A549 (cell line): ENCODE measurements around the gene UACA. TPM values are rescaled to one million over a fixed set of nuclear protein-coding genes. Genes with fewer than 3 reads are reported as not detected.

Experiments
- ATAC-seq, 2 experiments: fragments of 200-7000 bp in 1 of 2; fragments of >200 bp in 1 of 2; cut with Nextera tagmentation in 1 of 2; cut with Tn5 transposase in 1 of 2; 3 replicates each; pipeline versions ENCODE4 v1.8.0 to v1.9.1; 2018 to 2020; ENCODE audit warnings: mild to moderate bottlenecking in 1 of 2, moderate library complexity in 1 of 2
- CTCF ChIA-PET: fragments of 300-600 bp; sonication (Branson Sonifier 250); formaldehyde crosslinking; extraction: SDS; loops from one replicate; lab custom pipeline; 2021; ENCODE audit warnings: antibody characterized with exemption, inconsistent platforms; lab: Yijun Ruan, JAX
- POLR2A ChIA-PET: fragments of 350-600 bp; formaldehyde crosslinking; extraction: SDS; loops from one replicate; lab custom pipeline; 2021; ENCODE audit warnings: antibody characterized with exemption, inconsistent platforms; lab: Yijun Ruan, JAX
- DNase-seq, 2 experiments: peaks; one replicate each; pipeline versions ENCODE4 v3.0.0 to v3.0.0-alpha.2; 2011 to 2016; ENCODE audit warnings: low read depth in 1 of 2, low spot score in 1 of 2
- FAIRE-seq: peaks from 2 replicates; lab custom pipeline; 2011; peaks lifted over from hg19 to GRCh38; lab: Jason Lieb, UNC
- H3K27ac ChIP-seq, 2 experiments: fragments of >200 bp; sonication (Bioruptor Twin); formaldehyde crosslinking; 3 replicates each; pipeline ENCODE4 v1.5.1; 2016 to 2017
- H3K4me1 ChIP-seq: fragments of >200 bp; sonication (Bioruptor Twin); formaldehyde crosslinking; 3 replicates; pipeline ENCODE4 v1.6.1; 2016
- H3K4me2 ChIP-seq: fragments of >200 bp; sonication (Bioruptor Twin); formaldehyde crosslinking; 3 replicates; pipeline ENCODE4 v1.6.1; 2016
- H3K4me3 ChIP-seq: fragments of >200 bp; sonication (Bioruptor Twin); formaldehyde crosslinking; 3 replicates; pipeline ENCODE4 v1.5.1; 2016
- H3K9me3 ChIP-seq: fragments of >200 bp; sonication (Bioruptor Twin); formaldehyde crosslinking; 3 replicates; pipeline ENCODE4 v1.6.1; 2016
- ATOH8 ChIP-seq: fragments of 250-450 bp; sonication (Bioruptor Pico); IDR thresholded peaks from 2 replicates; pipeline ENCODE4 v1.5.0; 2020; ENCODE audit warnings: low read depth, mild to moderate bottlenecking, moderate library complexity
- CHD2 ChIP-seq: fragments of 150-350 bp; IDR thresholded peaks from 2 replicates; pipeline ENCODE4 v1.6.1; 2014; ENCODE audit warnings: low read length; ENCODE audit not compliant: partially characterized antibody
- EP300 ChIP-seq, 2 experiments: fragments of >200 bp; sonication (Bioruptor Twin); formaldehyde crosslinking; IDR thresholded peaks; 2 replicates in 1 of 2; 3 replicates in 1 of 2; pipeline ENCODE4 v1.6.1; 2016 to 2017
- FOSB ChIP-seq: fragments of 250-450 bp; sonication (Bioruptor Pico); IDR thresholded peaks from 2 replicates; pipeline ENCODE4 v1.5.0; 2020; ENCODE audit warnings: mild to moderate bottlenecking, moderate library complexity
- HEYL ChIP-seq: fragments of 250-450 bp; sonication (Bioruptor Pico); IDR thresholded peaks from 2 replicates; pipeline ENCODE4 v1.8.0; 2021; ENCODE audit warnings: mild to moderate bottlenecking, moderate library complexity
- HOXB13 ChIP-seq: fragments of 250-450 bp; sonication (Bioruptor Pico); IDR thresholded peaks from 2 replicates; pipeline ENCODE4 v1.5.0; 2020; ENCODE audit warnings: low read depth, mild to moderate bottlenecking, moderate library complexity
- JUN ChIP-seq, 2 experiments: fragments of >200 bp; sonication (Bioruptor Twin); formaldehyde crosslinking; IDR thresholded peaks; 2 replicates in 1 of 2; 3 replicates in 1 of 2; pipeline ENCODE4 v1.6.1; 2016 to 2017
- KDM1A ChIP-seq: fragments of 200-600 bp; sonication (generic); IDR thresholded peaks from 2 replicates; pipeline ENCODE4 v1.6.1; 2016; ENCODE audit warnings: low read depth, mild to moderate bottlenecking
- NFE2L2 ChIP-seq: fragments of 150-350 bp; conservative IDR thresholded peaks from 2 replicates; pipeline ENCODE4 v1.6.1; 2014; ENCODE audit warnings: low read length
- NPAS2 ChIP-seq: fragments of 250-450 bp; sonication (Bioruptor Pico); IDR thresholded peaks from 2 replicates; pipeline ENCODE4 v1.8.0; 2022; ENCODE audit warnings: mild to moderate bottlenecking, moderate library complexity, borderline replicate concordance
- NR3C1 ChIP-seq: fragments of >200 bp; sonication (Bioruptor Twin); formaldehyde crosslinking; IDR thresholded peaks from 3 replicates; pipeline ENCODE4 v1.6.1; 2017
- PHF8 ChIP-seq: fragments of 200-600 bp; sonication (generic); IDR thresholded peaks from 2 replicates; pipeline ENCODE4 v1.6.1; 2016; ENCODE audit warnings: low read depth, mild to moderate bottlenecking, antibody characterized with exemption, moderate library complexity, borderline replicate concordance
- RAD21 ChIP-seq, 2 experiments: fragments of >200 bp in 1 of 2; sonication (Bioruptor Twin) in 1 of 2; formaldehyde crosslinking in 1 of 2; IDR thresholded peaks in 1 of 2; conservative IDR thresholded peaks in 1 of 2; 2 replicates in 1 of 2; 3 replicates in 1 of 2; pipeline ENCODE4 v1.6.1; 2012 to 2018; ENCODE audit warnings: inconsistent platforms in 1 of 2
- REST ChIP-seq: fragments of 200-600 bp; sonication (generic); IDR thresholded peaks from 2 replicates; pipeline ENCODE4 v1.6.1; 2016; ENCODE audit warnings: antibody characterized with exemption, mild to moderate bottlenecking, moderate library complexity
- RNF2 ChIP-seq: fragments of 200-600 bp; sonication (generic); IDR thresholded peaks from 2 replicates; pipeline ENCODE4 v1.6.1; 2016; ENCODE audit warnings: low read depth, mild to moderate bottlenecking, antibody characterized with exemption, moderate library complexity, borderline replicate concordance
- SREBF2 ChIP-seq: fragments of 450-650 bp; IDR thresholded peaks from 2 replicates; pipeline ENCODE4 v1.6.1; 2014; ENCODE audit warnings: mild to moderate bottlenecking, moderate library complexity
- TFCP2L1 ChIP-seq: fragments of 250-450 bp; sonication (Bioruptor Pico); IDR thresholded peaks from 2 replicates; pipeline ENCODE4 v1.5.0; 2021; ENCODE audit warnings: mild to moderate bottlenecking
- TP53 ChIP-seq: fragments of 250-450 bp; sonication (Bioruptor Pico); IDR thresholded peaks from 2 replicates; pipeline ENCODE4 v1.5.0; 2021; ENCODE audit warnings: mild to moderate bottlenecking, moderate library complexity
- USF2 ChIP-seq: fragments of 450-650 bp; IDR thresholded peaks from 2 replicates; pipeline ENCODE4 v1.6.1; 2014; ENCODE audit warnings: antibody characterized with exemption
- ZC3H11A ChIP-seq: fragments of 450-650 bp; IDR thresholded peaks from 2 replicates; pipeline ENCODE4 v1.6.1; 2014; ENCODE audit warnings: antibody characterized with exemption, mild to moderate bottlenecking
- WGBS: methylation state at CpG from one replicate; pipeline ENCODE4 v1.1.6; 2017; ENCODE audit errors: missing lambda C conversion rate; 5-methylcytosine and 5-hydroxymethylcytosine counted together
- polyA plus RNA-seq, 4 experiments: library from polyadenylated mRNA; depleted of rRNA in 3 of 4; stranded (reverse); fragments of >200 nt; fragmentation: RNase III in 1 of 4; extraction: RNeasy Plus Mini Kit Qiagen cat#74134 plus additional on column Dnase treatment in 1 of 4; gene quantifications; 2 replicates in 3 of 4; 3 replicates in 1 of 4; pipeline ENCODE4 v1.2.3, GENCODE V29; 2011 to 2017
- TF ChIP-seq, protein P1 (sequence below): fragments of >200 bp; sonication (Bioruptor Twin); formaldehyde crosslinking; IDR thresholded peaks from 2 replicates; pipeline ENCODE4 v1.6.1; 2016
- TF ChIP-seq, protein P2 (sequence below): IDR thresholded peaks from 2 replicates; pipeline ENCODE4 v1.6.1; 2012
- TF ChIP-seq, protein P3 (sequence below): fragments of 250-450 bp; sonication (Bioruptor Pico); IDR thresholded peaks from 2 replicates; pipeline ENCODE4 v1.5.0; 2021; ENCODE audit warnings: mild to moderate bottlenecking, moderate library complexity, borderline replicate concordance

UACA gene
- polyA plus RNA-seq, 2 of the 4 experiments (the other 2 are of a cell fraction), result 31.9 to 80.4 TPM

GRCh38 chr15:70801109-70801508, 37.8 kb upstream of the UACA start:
- TF ChIP-seq FOSB (CRISPR knock-in tag), result no peak
- TF ChIP-seq TFCP2L1 (CRISPR knock-in tag), result no peak
- no peak for TF ChIP-seq SREBF2
- TF ChIP-seq PHF8, result no peak
- no peak for TF ChIP-seq HEYL
- TF ChIP-seq RNF2, result no peak
- no peak for TF ChIP-seq HOXB13 (CRISPR knock-in tag)
- TF ChIP-seq USF2, result no peak
- TF ChIP-seq RAD21 (conservative IDR thresholded peaks at IDR 0.05 in 1 of 2, IDR thresholded peaks at IDR 0.05 in 1 of 2), result no peak
- no peak for TF ChIP-seq ZC3H11A
- no peak for TF ChIP-seq JUN (IDR thresholded peaks at IDR 0.05)
- no peak for TF ChIP-seq NFE2L2
- FAIRE-seq, result no peak
- 94% methylated on average over 5 of the region's 5 CpGs for WGBS
- H3K4me2 ChIP-seq, result no peak overlapping the region
- CTCF ChIA-PET, result interaction anchor here (1.8 to 15.4 kb wide), 4 partner anchors 11 to 122 kb away, joined by 6 to 274 read pairs (median 9); no protein-coding TSS in a partner anchor
- no peaks in the 10 kb centered on the region for H3K9me3 ChIP-seq
- POLR2A ChIA-PET, result interaction anchor here (0.8 kb wide), 1 partner anchor 12 kb away, joined by 3 read pairs; no protein-coding TSS in a partner anchor
- peaks cover 25% of the 10 kb centered on the region for H3K4me1 ChIP-seq
- H3K27ac ChIP-seq, result peak overlapping the region in 1 of 2 experiments; percentile 93; a peak in 2 of 6 replicates
- no peak for ATAC-seq
- no peak for DNase-seq
- H3K4me3 ChIP-seq, result no peak overlapping the region

GRCh38 chr15:70799667-70800450, 36.5 kb upstream of the UACA start:
- WGBS, result 84% methylated on average over 9 of the region's 9 CpGs
- TF ChIP-seq NPAS2 (no peak), RAD21 (conservative IDR thresholded peaks at IDR 0.05 in 1 of 2, IDR thresholded peaks at IDR 0.05 in 1 of 2) (no peak), TP53 (no peak), FOSB (CRISPR knock-in tag) (no peak), CHD2 (no peak), SREBF2 (no peak), HOXB13 (CRISPR knock-in tag) (no peak)
- TF ChIP-seq, protein P1, sequence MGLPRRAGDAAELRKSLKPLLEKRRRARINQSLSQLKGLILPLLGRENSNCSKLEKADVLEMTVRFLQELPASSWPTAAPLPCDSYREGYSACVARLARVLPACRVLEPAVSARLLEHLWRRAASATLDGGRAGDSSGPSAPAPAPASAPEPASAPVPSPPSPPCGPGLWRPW, result no peak
- TF ChIP-seq, all 56 proteins: peak for 0
- Histone ChIP-seq H3K4me3 (no peak overlapping the region), H3K4me2 (peak overlapping the region; percentile 46), H3K4me1 (peaks cover 38% of the 10 kb centered on the region), H3K9me3 (no peaks in the 10 kb centered on the region), H3K27ac (peak overlapping the region; percentile 37 to 93; a peak in 5 of 6 replicates)
- FAIRE-seq, result no peak
- ChIA-PET POLR2A (no interaction called here), CTCF (interaction anchor here (0.6 to 15.4 kb wide), 12 partner anchors 10 to 658 kb away, joined by 3 to 274 read pairs (median 6); no protein-coding TSS in a partner anchor)
- no peak for DNase-seq
- peak in 1 of 2 experiments; percentile 18; a peak in 1 of 6 replicates for ATAC-seq

DNA sequence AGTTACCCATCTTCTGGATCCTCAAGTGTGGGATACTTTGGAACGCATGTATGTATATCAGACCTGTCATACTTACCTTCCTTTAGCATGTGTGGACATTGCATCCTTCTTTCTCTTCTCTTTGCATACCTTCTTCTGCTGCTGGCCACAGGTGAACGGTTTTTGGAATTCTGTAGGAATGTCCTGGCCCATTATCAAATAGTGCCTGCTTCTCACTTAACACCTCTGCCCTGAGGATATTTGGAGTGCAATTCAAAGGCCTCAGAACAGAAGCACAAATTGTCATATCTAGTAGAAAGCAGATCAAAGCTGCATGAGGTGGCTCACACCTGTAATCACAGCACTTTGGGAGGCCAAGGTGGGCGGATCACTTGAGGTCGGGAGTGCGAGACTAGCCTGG, 34.1 kb upstream of the UACA start:
- 92% methylated on average over 5 of the region's 5 CpGs for WGBS
- Histone ChIP-seq H3K4me3 (no peak overlapping the region), H3K4me1 (peaks cover 57% of the 10 kb centered on the region)
- ChIA-PET POLR2A (no interaction called here), CTCF (interaction anchor here (0.9 to 15.4 kb wide), 9 partner anchors 9 to 117 kb away, joined by 3 to 274 read pairs (median 5); no protein-coding TSS in a partner anchor)
- no peak for ATAC-seq
- TF ChIP-seq, protein P2, sequence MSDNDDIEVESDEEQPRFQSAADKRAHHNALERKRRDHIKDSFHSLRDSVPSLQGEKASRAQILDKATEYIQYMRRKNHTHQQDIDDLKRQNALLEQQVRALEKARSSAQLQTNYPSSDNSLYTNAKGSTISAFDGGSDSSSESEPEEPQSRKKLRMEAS, result no peak
- TF ChIP-seq, protein P3, sequence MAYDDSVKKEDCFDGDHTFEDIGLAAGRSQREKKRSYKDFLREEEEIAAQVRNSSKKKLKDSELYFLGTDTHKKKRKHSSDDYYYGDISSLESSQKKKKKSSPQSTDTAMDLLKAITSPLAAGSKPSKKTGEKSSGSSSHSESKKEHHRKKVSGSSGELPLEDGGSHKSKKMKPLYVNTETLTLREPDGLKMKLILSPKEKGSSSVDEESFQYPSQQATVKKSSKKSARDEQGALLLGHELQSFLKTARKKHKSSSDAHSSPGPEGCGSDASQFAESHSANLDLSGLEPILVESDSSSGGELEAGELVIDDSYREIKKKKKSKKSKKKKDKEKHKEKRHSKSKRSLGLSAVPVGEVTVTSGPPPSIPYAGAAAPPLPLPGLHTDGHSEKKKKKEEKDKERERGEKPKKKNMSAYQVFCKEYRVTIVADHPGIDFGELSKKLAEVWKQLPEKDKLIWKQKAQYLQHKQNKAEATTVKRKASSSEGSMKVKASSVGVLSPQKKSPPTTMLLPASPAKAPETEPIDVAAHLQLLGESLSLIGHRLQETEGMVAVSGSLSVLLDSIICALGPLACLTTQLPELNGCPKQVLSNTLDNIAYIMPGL (CRISPR knock-in tag), result no peak
- no peak for TF ChIP-seq ATOH8 (CRISPR knock-in tag)
- TF ChIP-seq HEYL, result no peak
- no peak for TF ChIP-seq EP300 (IDR thresholded peaks at IDR 0.05)
- no peak for TF ChIP-seq NR3C1
- TF ChIP-seq KDM1A, result no peak
- TF ChIP-seq CHD2, result no peak
- TF ChIP-seq REST, result no peak
- TF ChIP-seq JUN (IDR thresholded peaks at IDR 0.05), result no peak
- TF ChIP-seq, all 56 proteins: peak for 0
- Histone ChIP-seq H3K27ac (peak overlapping the region in 1 of 2 experiments; percentile 93; a peak in 3 of 6 replicates), H3K9me3 (no peaks in the 10 kb centered on the region), H3K4me2 (no peak overlapping the region)
- FAIRE-seq (no peak), DNase-seq (no peak)
